Heart right ventricle (tissue), 16 donors: Measurements from ENCODE around the gene GGCT. TPM values are rescaled to one million over a fixed set of nuclear protein-coding genes. Genes with fewer than 3 reads are reported as not detected.

Source experiments
- ATAC-seq, 8 donors: fragments of 200-7000 bp; cut with Tn5 transposase; one replicate each; pipeline ENCODE4 v1.9.1; 2020; ENCODE audit warnings: mild to moderate bottlenecking in 8 of 8, moderate library complexity in 8 of 8, moderate number of reproducible peaks in 1 of 8
- DNase-seq, 2 donors: peaks; one replicate each; pipeline ENCODE4 v3.0.0-alpha.2; 2020
- H3K27ac ChIP-seq, 10 donors: fragments of 200-600 bp; sonication (generic) in 2 of 10; one replicate each; pipeline versions ENCODE4 v1.5.0 to v1.8.0; 2020 to 2022; ENCODE audit warnings: mild to moderate bottlenecking in 3 of 10
- H3K27me3 ChIP-seq, 7 donors: fragments of 200-600 bp; one replicate each; pipeline ENCODE4 v1.8.0; 2021 to 2022; ENCODE audit warnings: mild to moderate bottlenecking in 2 of 7
- H3K36me3 ChIP-seq, 9 donors: fragments of 200-600 bp; sonication (generic) in 1 of 9; one replicate each; pipeline versions ENCODE4 v1.5.0 to v1.8.0; 2020 to 2022; ENCODE audit warnings: mild to moderate bottlenecking in 2 of 9
- H3K4me1 ChIP-seq, 9 donors: fragments of 200-600 bp; sonication (generic) in 1 of 9; one replicate each; pipeline versions ENCODE4 v1.5.0 to v1.8.0; 2020 to 2022; ENCODE audit warnings: mild to moderate bottlenecking in 4 of 9
- H3K4me3 ChIP-seq, 10 donors: fragments of 200-600 bp; sonication (generic) in 2 of 10; one replicate each; pipeline versions ENCODE4 v1.5.0 to v1.8.0; 2020 to 2022; ENCODE audit warnings: mild to moderate bottlenecking in 7 of 10, moderate library complexity in 2 of 10
- H3K9me3 ChIP-seq, 11 donors: fragments of 200-600 bp in 10 of 11; sonication (generic) in 2 of 11; one replicate each; pipeline versions ENCODE4 v1.5.0 to v1.8.0; 2013 to 2022; ENCODE audit warnings: mild to moderate bottlenecking in 2 of 11, control low read depth in 1 of 11, moderate library complexity in 1 of 11
- WGBS, 2 donors: extraction: QIAGEN DNeasy Blood & Tissue Kit; methylation state at CpG; one replicate each; pipeline ENCODE4 v1.1.7; 2013; ENCODE audit warnings: inconsistent platforms in 1 of 2; 5-methylcytosine and 5-hydroxymethylcytosine counted together
- intact Hi-C, 10 donors: fragments of 100-400 bp; cut with DNase I; formaldehyde crosslinking; loops; one replicate each; pipeline versions ENCODE4 v1.11.1 to v1.14.2; 2022
- polyA plus RNA-seq, 2 donors: library from polyadenylated mRNA; stranded (reverse); fragments of 200-250 nt; gene quantifications; one replicate each; pipeline ENCODE4 v1.2.3, GENCODE V29; 2013
- total RNA-seq, 10 donors: library from RNA; stranded (reverse); fragmentation: NEBNext Ultra II Directional in 3 of 10; extraction: Animal tissue kit (Norgen Biotek cat#: 25700) in 3 of 10; gene quantifications; one replicate each; pipeline versions ENCODE4 v1.2.1 to v1.2.4, GENCODE V29; 2021 to 2023
- TF ChIP-seq, protein P1 (sequence below), 9 donors: fragments of 200-600 bp; sonication (generic) in 2 of 9; IDR thresholded peaks; one replicate each; pipeline versions ENCODE4 v1.5.0 to v1.8.0; 2021 to 2022; ENCODE audit warnings: antibody characterized with exemption in 9 of 9, mild to moderate bottlenecking in 5 of 9, moderate library complexity in 1 of 9
- donor health status: Arrhythmogenic right ventricular cardiomyopathy.
- donor health status: ischemic (EF 13 %, LVEDD 7.1; RV severe dilation, severe dysfunction).
- donor health status: healthy with polysubstance abuse.
- donor health status: DM: no; HTN: yes; CAD: no.
- donor health status: DM: no; HTN: no; CAD: no.
- donor health status: ischemic (EF 25% LVEDD 6.9; RV normal size, moderate dysfunction).
- donor health status: ischemic (EF 25% LVEDD 5.7; RV mildly dilated, moderate dysfunction).
- donor health status: healthy.
- donor health status: DM: yes; HTN: yes; CAD: no.
- donor health status: Ischemic cardiomyopathy.
- donor health status: ischemic (EF 35%, LVEDD 5.7; RV mildly dilated, moderate dysfunction).
- donor health status: nonischemic (EF 11% LVEDD 7.7; RV severe dilation, severe dysfunction).
- donor health status: DM: yes; HTN: yes; CAD: no.
- donor health status: PGD.
- donor health status: ischemic (EF 29% LVEDD 5.4; RV normal size, mild dysfunction).
- donor health status: nonischemic (EF 23%, LVEDD 6.1; RV moderate dilation, normal function).

The GGCT gene
- total and polyA plus RNA-seq, 12 donors, result 13.8 to 54.2 (median 18.7) TPM

DNA sequence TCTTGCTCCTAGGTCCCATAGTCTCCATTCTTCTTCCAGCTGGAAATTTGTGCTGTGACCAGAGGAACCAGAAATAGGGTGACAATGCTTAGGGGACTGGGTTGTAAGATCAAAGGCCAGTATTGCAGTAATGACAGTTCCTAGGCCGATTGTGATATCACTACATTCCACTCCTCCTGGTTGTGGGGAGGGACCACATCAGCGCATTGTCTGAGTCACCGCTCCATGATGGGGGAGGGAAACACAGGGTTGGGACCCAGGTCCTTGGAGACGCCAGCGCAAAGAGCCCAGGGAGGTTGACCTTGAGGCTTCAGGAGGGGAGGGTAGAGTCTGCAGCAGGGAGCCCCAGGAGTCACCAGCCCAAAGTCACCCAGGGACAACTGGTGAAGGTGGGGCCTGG lies 20.8 kb upstream of the GGCT start:
- Histone ChIP-seq H3K4me1 (peaks cover 0 to 13% (median 8%) of the 10 kb centered on the region in 9 donors), H3K36me3 (peaks cover 0 to 8% (median 0%) of the 10 kb centered on the region in 9 donors), H3K27ac (no peak overlapping the region), H3K27me3 (no peaks in the 10 kb centered on the region), H3K9me3 (no peaks in the 10 kb centered on the region), H3K4me3 (no peak overlapping the region)
- DNase-seq (no peak), ATAC-seq (no peak)
- 89 to 91% methylated on average over 5 of the region's 5 CpGs for WGBS, 2 donors
- intact Hi-C loops, result no loop called here
- TF ChIP-seq, protein P1, sequence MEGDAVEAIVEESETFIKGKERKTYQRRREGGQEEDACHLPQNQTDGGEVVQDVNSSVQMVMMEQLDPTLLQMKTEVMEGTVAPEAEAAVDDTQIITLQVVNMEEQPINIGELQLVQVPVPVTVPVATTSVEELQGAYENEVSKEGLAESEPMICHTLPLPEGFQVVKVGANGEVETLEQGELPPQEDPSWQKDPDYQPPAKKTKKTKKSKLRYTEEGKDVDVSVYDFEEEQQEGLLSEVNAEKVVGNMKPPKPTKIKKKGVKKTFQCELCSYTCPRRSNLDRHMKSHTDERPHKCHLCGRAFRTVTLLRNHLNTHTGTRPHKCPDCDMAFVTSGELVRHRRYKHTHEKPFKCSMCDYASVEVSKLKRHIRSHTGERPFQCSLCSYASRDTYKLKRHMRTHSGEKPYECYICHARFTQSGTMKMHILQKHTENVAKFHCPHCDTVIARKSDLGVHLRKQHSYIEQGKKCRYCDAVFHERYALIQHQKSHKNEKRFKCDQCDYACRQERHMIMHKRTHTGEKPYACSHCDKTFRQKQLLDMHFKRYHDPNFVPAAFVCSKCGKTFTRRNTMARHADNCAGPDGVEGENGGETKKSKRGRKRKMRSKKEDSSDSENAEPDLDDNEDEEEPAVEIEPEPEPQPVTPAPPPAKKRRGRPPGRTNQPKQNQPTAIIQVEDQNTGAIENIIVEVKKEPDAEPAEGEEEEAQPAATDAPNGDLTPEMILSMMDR (IDR thresholded peaks at IDR 0.05), result no peak

DNA sequence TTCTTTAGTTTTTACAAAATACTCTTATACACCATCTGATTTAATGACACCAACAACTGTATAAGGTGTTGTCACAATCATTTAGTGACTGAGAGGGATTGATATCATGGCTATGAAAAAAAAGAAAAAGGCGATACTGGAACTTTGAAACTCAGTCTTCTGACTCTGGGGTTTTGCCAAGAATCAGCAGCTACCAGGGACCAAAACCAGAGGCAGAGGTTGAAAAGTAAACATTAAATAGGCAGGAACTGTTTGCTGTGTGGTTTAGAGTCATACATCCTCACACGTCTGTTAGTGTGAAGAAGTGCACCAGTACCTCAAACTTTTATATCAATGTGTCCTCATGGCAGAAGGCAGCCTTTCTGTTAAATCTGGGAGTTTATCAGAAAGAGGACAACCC lies 19.9 kb upstream of the GGCT start:
- H3K9me3 ChIP-seq, result no peaks in the 10 kb centered on the region
- peaks cover 0 to 13% (median 8%) of the 10 kb centered on the region in 9 donors for H3K4me1 ChIP-seq
- ATAC-seq, result no peak
- no peak overlapping the region for H3K4me3 ChIP-seq
- intact Hi-C loops, result no loop called here
- no peaks in the 10 kb centered on the region for H3K27me3 ChIP-seq
- TF ChIP-seq, protein P1 (IDR thresholded peaks at IDR 0.05), result no peak
- no peak overlapping the region for H3K27ac ChIP-seq
- no peak for DNase-seq
- WGBS, 2 donors, result 94 to 95% methylated on average over 2 of the region's 2 CpGs
- H3K36me3 ChIP-seq, result peaks cover 0 to 8% (median 0%) of the 10 kb centered on the region in 9 donors

DNA sequence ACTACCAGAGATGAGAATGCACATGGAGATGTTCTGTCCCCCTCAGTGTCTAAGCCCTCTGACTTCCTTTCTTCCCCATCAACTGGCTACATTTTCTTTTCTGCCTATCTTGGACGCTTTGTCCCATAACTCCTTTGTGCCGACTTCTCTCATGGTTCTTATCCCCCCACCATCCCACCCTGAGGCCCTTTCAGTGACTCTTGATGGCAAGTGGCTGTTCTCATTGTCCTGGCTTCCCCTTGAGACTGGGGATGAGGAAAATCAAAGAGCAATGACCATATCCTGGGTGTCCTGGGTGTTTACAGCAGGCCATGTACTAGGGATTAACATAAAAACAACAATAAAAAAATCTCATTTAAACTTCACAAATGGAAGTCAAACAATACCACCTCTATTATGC lies 18.8 kb upstream of the GGCT start:
- H3K4me3 ChIP-seq, result no peak overlapping the region
- TF ChIP-seq, protein P1 (IDR thresholded peaks at IDR 0.05), result no peak
- DNase-seq (no peak), ATAC-seq (no peak)
- H3K4me1 ChIP-seq, result peaks cover 0 to 13% (median 8%) of the 10 kb centered on the region in 9 donors
- intact Hi-C loops, result no loop called here
- H3K36me3 ChIP-seq, result peaks cover 0 to 8% (median 0%) of the 10 kb centered on the region in 9 donors
- no peaks in the 10 kb centered on the region for H3K27me3 ChIP-seq
- WGBS, 2 donors, result 89 to 95% methylated on average over 2 of the region's 2 CpGs
- H3K9me3 ChIP-seq, result no peaks in the 10 kb centered on the region
- no peak overlapping the region for H3K27ac ChIP-seq

DNA sequence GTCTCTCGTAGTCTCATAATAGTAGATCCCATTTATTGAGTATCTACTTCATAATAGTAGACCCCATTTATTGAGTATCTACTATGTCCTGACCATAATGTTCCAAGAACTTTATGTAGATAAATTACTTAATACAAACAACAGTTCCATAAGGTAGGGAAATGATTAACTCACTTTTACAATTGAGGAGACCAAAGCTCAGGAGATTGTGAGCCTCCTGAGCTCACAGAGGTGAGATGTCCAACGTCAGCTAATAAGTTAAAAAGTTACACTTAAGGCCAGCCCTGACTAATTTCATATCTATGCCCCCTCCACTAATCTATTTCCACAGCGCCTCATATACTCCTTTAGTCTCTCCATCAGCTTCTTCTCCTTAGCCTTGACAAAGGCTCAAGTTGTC lies 17.5 kb upstream of the GGCT start:
- WGBS, 2 donors, result 98% methylated on average over 3 of the region's 3 CpGs
- H3K36me3 ChIP-seq, result peaks cover 0 to 8% (median 0%) of the 10 kb centered on the region in 9 donors
- no peak overlapping the region for H3K27ac ChIP-seq
- peaks cover 0 to 13% (median 8%) of the 10 kb centered on the region in 9 donors for H3K4me1 ChIP-seq
- no peaks in the 10 kb centered on the region for H3K9me3 ChIP-seq
- H3K4me3 ChIP-seq, result no peak overlapping the region
- no peak for DNase-seq
- TF ChIP-seq, protein P1 (IDR thresholded peaks at IDR 0.05), result no peak
- no peaks in the 10 kb centered on the region for H3K27me3 ChIP-seq
- no peak for ATAC-seq
- intact Hi-C loops, result no loop called here
